Measurements from ENCODE around the gene NQO2.

GRCh38 chr6:3035397-3035796, 35.7 kb downstream of the NQO2 start:
- no peak for TF ChIP-seq POLR2AphosphoS5 (IDR thresholded peaks at IDR 0.05; ENCODE audit: low read depth, low read length)
- TF ChIP-seq TAF1 (IDR thresholded peaks at IDR 0.05; ENCODE audit: borderline replicate concordance, insufficient read depth, low read length): no peak
- no peak for TF ChIP-seq FOXP2 (optimal IDR thresholded peaks at IDR 0.05; ENCODE audit: borderline replicate concordance, extremely low read depth, extremely low read length, insufficient read depth)
- no peak for TF ChIP-seq REST (IDR thresholded peaks at IDR 0.05; ENCODE audit: insufficient read depth in 1 of 2, low read depth in 2 of 2, low read length in 2 of 2)
- no peak for TF ChIP-seq SIN3A (IDR thresholded peaks at IDR 0.05; ENCODE audit: borderline replicate concordance, insufficient read depth, low read length)

Data from PFSK-1 (cell line).